Breast epithelium (tissue), 3 donors: ENCODE measurements around the gene TUBB1.

ENCODE experiments used
- POLR2A ChIP-seq: fragments of 450-650 bp; IDR thresholded peaks from one replicate; pipeline ENCODE4 v1.6.1; 2016; ENCODE audit warnings: antibody characterized with exemption, mild to moderate bottlenecking, moderate library complexity
- POLR2AphosphoS5 ChIP-seq, 3 donors: sonication (generic); formaldehyde crosslinking; IDR thresholded peaks; one replicate each; pipeline ENCODE4 v1.6.1; 2017; ENCODE audit warnings: antibody characterized with exemption in 3 of 3
- TF ChIP-seq, protein P1 (sequence below), 3 donors: fragments of 450-650 bp; IDR thresholded peaks; one replicate each; pipeline ENCODE4 v1.5.1; 2016 to 2017; ENCODE audit warnings: antibody characterized with exemption in 3 of 3, mild to moderate bottlenecking in 3 of 3, moderate library complexity in 3 of 3

DNA sequence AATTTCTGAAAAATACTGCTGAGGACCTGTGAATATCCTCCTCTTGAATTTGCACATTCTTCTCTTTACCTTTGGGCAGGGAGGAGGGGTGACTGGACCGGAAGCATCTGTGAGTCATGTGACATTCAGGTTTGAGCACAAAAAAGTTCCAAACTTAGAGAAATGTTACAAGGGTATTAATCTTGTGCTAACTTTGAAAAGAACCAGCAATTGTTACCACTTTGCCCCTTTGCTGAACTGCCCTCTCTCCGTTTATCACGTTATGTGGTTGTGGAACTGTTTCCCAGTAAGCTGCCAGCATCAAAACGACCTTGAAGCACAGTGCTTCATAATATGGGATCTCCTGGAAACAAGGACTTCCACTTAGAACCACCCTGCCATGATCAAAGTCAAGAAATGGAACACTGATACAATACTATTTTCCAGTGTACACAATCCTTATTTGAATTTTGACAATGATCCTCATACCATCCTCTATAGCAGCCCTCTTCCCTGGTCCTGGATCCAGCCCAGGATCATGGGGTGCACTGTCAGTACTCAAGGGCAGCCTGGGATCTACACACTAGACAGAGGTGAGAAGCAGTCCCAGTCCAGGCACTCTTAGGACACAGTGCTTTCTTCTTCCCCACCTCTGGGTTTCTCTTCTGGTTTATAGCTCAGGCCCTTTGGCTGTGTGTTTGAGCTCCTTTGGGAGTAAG lies 2.3 kb upstream of the TUBB1 start:
- TF ChIP-seq, protein P1, sequence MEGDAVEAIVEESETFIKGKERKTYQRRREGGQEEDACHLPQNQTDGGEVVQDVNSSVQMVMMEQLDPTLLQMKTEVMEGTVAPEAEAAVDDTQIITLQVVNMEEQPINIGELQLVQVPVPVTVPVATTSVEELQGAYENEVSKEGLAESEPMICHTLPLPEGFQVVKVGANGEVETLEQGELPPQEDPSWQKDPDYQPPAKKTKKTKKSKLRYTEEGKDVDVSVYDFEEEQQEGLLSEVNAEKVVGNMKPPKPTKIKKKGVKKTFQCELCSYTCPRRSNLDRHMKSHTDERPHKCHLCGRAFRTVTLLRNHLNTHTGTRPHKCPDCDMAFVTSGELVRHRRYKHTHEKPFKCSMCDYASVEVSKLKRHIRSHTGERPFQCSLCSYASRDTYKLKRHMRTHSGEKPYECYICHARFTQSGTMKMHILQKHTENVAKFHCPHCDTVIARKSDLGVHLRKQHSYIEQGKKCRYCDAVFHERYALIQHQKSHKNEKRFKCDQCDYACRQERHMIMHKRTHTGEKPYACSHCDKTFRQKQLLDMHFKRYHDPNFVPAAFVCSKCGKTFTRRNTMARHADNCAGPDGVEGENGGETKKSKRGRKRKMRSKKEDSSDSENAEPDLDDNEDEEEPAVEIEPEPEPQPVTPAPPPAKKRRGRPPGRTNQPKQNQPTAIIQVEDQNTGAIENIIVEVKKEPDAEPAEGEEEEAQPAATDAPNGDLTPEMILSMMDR (IDR thresholded peaks at IDR 0.05), result no peak
- no peak for TF ChIP-seq POLR2AphosphoS5 (IDR thresholded peaks at IDR 0.05)
- no peak for TF ChIP-seq POLR2A
